WTC11 (cell line): ENCODE measurements around the gene HDDC3. TPM values are rescaled to one million over a fixed set of nuclear protein-coding genes. Genes with fewer than 3 reads are reported as not detected.
"Not testable (repeated sequence)": the region's sequence is repeated elsewhere in the genome, so short reads cannot be mapped to it uniquely, and the experiment has no call there.

Source experiments
- ATAC-seq: fragments of 200-7000 bp; cut with Tn5 transposase; 2 replicates; pipeline ENCODE4 v1.10.0; 2021; ENCODE audit warnings: mild to moderate bottlenecking, moderate library complexity
- CTCF ChIA-PET: fragments of 300-600 bp; sonication (Branson Sonifier 250); formaldehyde crosslinking; loops from one replicate; lab custom pipeline; 2021; ENCODE audit warnings: antibody characterized with exemption; lab: Charles Lee
- POLR2A ChIA-PET: fragments of 350-600 bp; sonication (Branson Sonifier 250); formaldehyde crosslinking; loops from one replicate; lab custom pipeline; 2021; ENCODE audit warnings: antibody characterized with exemption; lab: Charles Lee
- DNase-seq: peaks from one replicate; pipeline ENCODE4 v3.0.0; 2021; ENCODE audit warnings: low spot score
- H3K27ac Mint-ChIP-seq: 2 replicates; pipeline ENCODE4 v1.8.0; 2021; ENCODE audit warnings: mixed read lengths
- H3K27me3 Mint-ChIP-seq: 2 replicates; pipeline ENCODE4 v1.8.0; 2021; ENCODE audit warnings: low read depth, mild to moderate bottlenecking, moderate library complexity, mixed read lengths
- H3K36me3 Mint-ChIP-seq: 2 replicates; pipeline ENCODE4 v1.8.0; 2021; ENCODE audit warnings: mixed read lengths
- H3K4me1 Mint-ChIP-seq: 2 replicates; pipeline ENCODE4 v1.8.0; 2022; ENCODE audit warnings: mixed read lengths
- H3K4me3 Mint-ChIP-seq: 2 replicates; pipeline ENCODE4 v1.8.0; 2021; ENCODE audit warnings: mild to moderate bottlenecking, moderate library complexity, mixed read lengths
- H3K9me3 Mint-ChIP-seq: 2 replicates; pipeline ENCODE4 v1.8.0; 2021; ENCODE audit warnings: mixed read lengths
- ATF1 ChIP-seq: sonication (generic); formaldehyde crosslinking; IDR thresholded peaks from 2 replicates; pipeline ENCODE4 v1.8.1; 2023; ENCODE audit warnings: mild to moderate bottlenecking, moderate library complexity, missing genetic modification reagents
- ATF3 ChIP-seq: sonication (generic); formaldehyde crosslinking; conservative IDR thresholded peaks from 2 replicates; pipeline ENCODE4 v1.8.1; 2022; ENCODE audit warnings: mild to moderate bottlenecking, missing genetic modification reagents
- ATF6 ChIP-seq: sonication (generic); formaldehyde crosslinking; IDR thresholded peaks from 2 replicates; pipeline ENCODE4 v1.8.1; 2023; ENCODE audit warnings: mild to moderate bottlenecking, missing genetic modification reagents
- CREB1 ChIP-seq: sonication (generic); formaldehyde crosslinking; IDR thresholded peaks from 2 replicates; pipeline ENCODE4 v1.8.0; 2023; ENCODE audit warnings: mild to moderate bottlenecking, missing genetic modification reagents
- EMX1 ChIP-seq: fragments of 250-450 bp; sonication (Bioruptor Pico); IDR thresholded peaks from 2 replicates; pipeline ENCODE4 v1.8.0; 2021; ENCODE audit warnings: mild to moderate bottlenecking
- FOXP1 ChIP-seq: sonication (generic); formaldehyde crosslinking; IDR thresholded peaks from 2 replicates; pipeline ENCODE4 v1.8.0; 2022; ENCODE audit warnings: missing genetic modification reagents, mild to moderate bottlenecking, moderate library complexity, borderline replicate concordance
- GTF2I ChIP-seq: fragments of 250-450 bp; sonication (Bioruptor Pico); conservative IDR thresholded peaks from 2 replicates; pipeline ENCODE4 v1.4.0; 2021; ENCODE audit warnings: mild to moderate bottlenecking
- JAZF1 ChIP-seq: fragments of 250-450 bp; sonication (Bioruptor Pico); IDR thresholded peaks from 2 replicates; pipeline ENCODE4 v1.9.0; 2021; ENCODE audit warnings: moderate library complexity, mild to moderate bottlenecking, inconsistent platforms
- MAX ChIP-seq: sonication (generic); formaldehyde crosslinking; IDR thresholded peaks from 2 replicates; pipeline ENCODE4 v1.8.0; 2022; ENCODE audit warnings: mild to moderate bottlenecking, missing genetic modification reagents
- NFYB ChIP-seq: sonication (generic); formaldehyde crosslinking; conservative IDR thresholded peaks from 2 replicates; pipeline ENCODE4 v1.8.0; 2022; ENCODE audit warnings: low read depth, missing genetic modification reagents
- PRDM15 ChIP-seq: sonication (generic); formaldehyde crosslinking; IDR thresholded peaks from 2 replicates; pipeline ENCODE4 v1.8.0; 2022; ENCODE audit warnings: missing genetic modification reagents
- PREB ChIP-seq: sonication (generic); formaldehyde crosslinking; IDR thresholded peaks from 2 replicates; pipeline ENCODE4 v1.8.1; 2022; ENCODE audit warnings: mild to moderate bottlenecking, missing genetic modification reagents, moderate library complexity, borderline replicate concordance
- RELA ChIP-seq: sonication (generic); formaldehyde crosslinking; IDR thresholded peaks from 2 replicates; pipeline ENCODE4 v1.8.1; 2022; ENCODE audit warnings: missing genetic modification reagents, mild to moderate bottlenecking, borderline replicate concordance
- TEAD1 ChIP-seq: sonication (generic); formaldehyde crosslinking; IDR thresholded peaks from 2 replicates; pipeline ENCODE4 v1.8.0; 2022; ENCODE audit warnings: mild to moderate bottlenecking, missing genetic modification reagents
- ZNF219 ChIP-seq: sonication (generic); formaldehyde crosslinking; IDR thresholded peaks from 2 replicates; pipeline ENCODE4 v1.8.0; 2023; ENCODE audit warnings: missing genetic modification reagents, mild to moderate bottlenecking, borderline replicate concordance
- ZNF232 ChIP-seq: sonication (generic); formaldehyde crosslinking; IDR thresholded peaks from 2 replicates; pipeline ENCODE4 v1.8.0; 2022; ENCODE audit warnings: mild to moderate bottlenecking, missing genetic modification reagents
- ZNF416 ChIP-seq: fragments of 250-450 bp; sonication (Bioruptor Pico); IDR thresholded peaks from 2 replicates; pipeline ENCODE4 v1.9.0; 2021; ENCODE audit warnings: mild to moderate bottlenecking, inconsistent platforms
- ZNF423 ChIP-seq: fragments of 250-450 bp; sonication (Bioruptor Pico); IDR thresholded peaks from 2 replicates; pipeline ENCODE4 v2.1.2; 2022; ENCODE audit warnings: mild to moderate bottlenecking, moderate library complexity
- ZNF671 ChIP-seq: fragments of 250-450 bp; sonication (Bioruptor Pico); IDR thresholded peaks from 2 replicates; pipeline ENCODE4 v1.8.0; 2021; ENCODE audit warnings: mild to moderate bottlenecking
- total RNA-seq: library from RNA; stranded (reverse); gene quantifications from 3 replicates; pipeline ENCODE4 v1.2.3, GENCODE V29; 2021

HDDC3 gene
- total RNA-seq, 1 experiment from 2014 or later, result 16.4 TPM

- DNase-seq, H3K4me3 Mint-ChIP-seq, H3K4me1 Mint-ChIP-seq, POLR2A ChIA-PET, ATAC-seq, H3K27ac Mint-ChIP-seq, H3K9me3 Mint-ChIP-seq, H3K36me3 Mint-ChIP-seq, H3K27me3 Mint-ChIP-seq: not testable (repeated sequence)
- CTCF ChIA-PET, result interaction anchor here (1.1 kb wide), 1 partner anchor 9 kb away, joined by 3 read pairs; no protein-coding TSS in a partner anchor
These were observed 22.9 kb downstream of the HDDC3 start for GRCh38 chr15:90909449-90909848.

- H3K4me1 Mint-ChIP-seq, result peaks cover 12% of the 10 kb centered on the region
- ATAC-seq (no peak), DNase-seq (no peak)
- ChIA-PET CTCF (no interaction called here), POLR2A (no interaction called here)
- no peak for TF ChIP-seq EMX1 (CRISPR knock-in tag)
- TF ChIP-seq PREB (CRISPR knock-in tag), result no peak
- no peak for TF ChIP-seq GTF2I
- TF ChIP-seq CREB1, result no peak
- no peak for TF ChIP-seq MAX (CRISPR knock-in tag)
- no peak for TF ChIP-seq ZNF232 (CRISPR knock-in tag)
- TF ChIP-seq ZNF671, result no peak
- no peak for TF ChIP-seq ZNF423
- TF ChIP-seq NFYB (CRISPR knock-in tag), result no peak
- no peak for TF ChIP-seq JAZF1
- TF ChIP-seq FOXP1, result no peak
- no peak for TF ChIP-seq ATF3 (CRISPR knock-in tag)
- no peak for TF ChIP-seq ZNF219 (CRISPR knock-in tag)
- TF ChIP-seq PRDM15 (CRISPR knock-in tag), result no peak
- no peak for TF ChIP-seq ZNF416 (CRISPR knock-in tag)
- no peak for TF ChIP-seq ATF6 (CRISPR knock-in tag)
- TF ChIP-seq RELA (CRISPR knock-in tag), result no peak
- no peak for TF ChIP-seq ATF1 (CRISPR knock-in tag)
- TF ChIP-seq TEAD1 (CRISPR knock-in tag), result no peak
- no peaks in the 10 kb centered on the region for H3K9me3 Mint-ChIP-seq
- H3K4me3 Mint-ChIP-seq, result no peak overlapping the region
- peaks cover 7% of the 10 kb centered on the region for H3K36me3 Mint-ChIP-seq
- H3K27me3 Mint-ChIP-seq, result peaks cover 15% of the 10 kb centered on the region
- no peak overlapping the region for H3K27ac Mint-ChIP-seq
These were observed 24.4 kb downstream of the HDDC3 start for GRCh38 chr15:90907838-90908507.
